Loucy (cell line): ENCODE data around the gene BEGAIN.

Source experiments
- H2AFZ ChIP-seq: fragments of 200-600 bp; sonication (generic); 2 replicates; pipeline ENCODE4 v1.6.0; 2016; ENCODE audit warnings: antibody characterized with exemption, mild to moderate bottlenecking, low read length, moderate library complexity
- H3F3A ChIP-seq: fragments of 200-600 bp; 2 replicates; pipeline ENCODE4 v1.6.0; 2016; ENCODE audit warnings: antibody characterized with exemption, low read depth, mild to moderate bottlenecking
- H3K27me3 ChIP-seq: fragments of 200-600 bp; sonication (generic); 2 replicates; pipeline ENCODE4 v1.6.1; 2014; ENCODE audit warnings: low read length, mild to moderate bottlenecking; ENCODE audit not compliant: insufficient read depth, poor library complexity, severe bottlenecking
- H3K36me3 ChIP-seq: fragments of 200-600 bp; sonication (generic); 2 replicates; pipeline ENCODE4 v1.6.1; 2016; ENCODE audit warnings: low read length; ENCODE audit not compliant: insufficient read depth
- H3K4me1 ChIP-seq: fragments of 200-600 bp; sonication (generic); 2 replicates; pipeline ENCODE4 v1.5.1; 2014; ENCODE audit warnings: low read length, mild to moderate bottlenecking; ENCODE audit not compliant: insufficient read depth, poor library complexity, severe bottlenecking
- H3K4me2 ChIP-seq: fragments of 200-600 bp; sonication (generic); 2 replicates; pipeline ENCODE4 v1.6.0; 2014; ENCODE audit warnings: antibody characterized with exemption, low read length, low read depth, mild to moderate bottlenecking; ENCODE audit not compliant: poor library complexity, severe bottlenecking
- H3K4me3 ChIP-seq: fragments of 200-600 bp; sonication (generic); 2 replicates; pipeline ENCODE4 v1.5.1; 2014; ENCODE audit warnings: low read length, mild to moderate bottlenecking, mixed read lengths; ENCODE audit not compliant: poor library complexity, severe bottlenecking
- H3K79me2 ChIP-seq: fragments of 200-600 bp; sonication (generic); 2 replicates; pipeline ENCODE4 v1.6.1; 2014; ENCODE audit warnings: low read length; ENCODE audit not compliant: insufficient read depth
- H3K9ac ChIP-seq: fragments of 200-600 bp; sonication (generic); 2 replicates; pipeline ENCODE4 v1.6.0; 2014; ENCODE audit warnings: mild to moderate bottlenecking, low read depth, low read length, moderate library complexity; ENCODE audit not compliant: poor library complexity, severe bottlenecking
- H3K9me2 ChIP-seq: fragments of 200-600 bp; sonication (generic); replicated peaks from 2 replicates; pipeline ENCODE4 v1.6.1; 2016; ENCODE audit warnings: low read depth, low read length, mixed read lengths
- H3K9me3 ChIP-seq: fragments of 200-600 bp; sonication (generic); 2 replicates; pipeline ENCODE4 v1.6.1; 2014; ENCODE audit warnings: mild to moderate bottlenecking, antibody characterized with exemption, low read length, low read depth; ENCODE audit not compliant: insufficient read depth
- H4K20me1 ChIP-seq: fragments of 200-600 bp; sonication (generic); 2 replicates; pipeline ENCODE4 v1.6.0; 2014; ENCODE audit warnings: antibody characterized with exemption, low read length, mild to moderate bottlenecking; ENCODE audit not compliant: insufficient read depth, poor library complexity, severe bottlenecking
- CTCF ChIP-seq: fragments of 200-600 bp; sonication (generic); conservative IDR thresholded peaks from 2 replicates; pipeline ENCODE4 v1.5.1; 2014; ENCODE audit warnings: mild to moderate bottlenecking, antibody characterized with exemption, low read length
- EZH2phosphoT487 ChIP-seq: fragments of 200-600 bp; IDR thresholded peaks from 2 replicates; pipeline ENCODE4 v1.6.1; 2018; ENCODE audit warnings: antibody characterized with exemption, mild to moderate bottlenecking, moderate library complexity, borderline replicate concordance

Gene BEGAIN

GRCh38 chr14:100633406-100633805 lies 46.2 kb upstream of the BEGAIN start:
- no peaks in the 10 kb centered on the region for H3K9me2 ChIP-seq
- no peak overlapping the region for H2AFZ ChIP-seq
- no peaks in the 10 kb centered on the region for H3K79me2 ChIP-seq
- H4K20me1 ChIP-seq, result no peaks in the 10 kb centered on the region
- H3K4me2 ChIP-seq, result no peak overlapping the region
- no peaks in the 10 kb centered on the region for H3K27me3 ChIP-seq
- no peaks in the 10 kb centered on the region for H3K36me3 ChIP-seq
- H3K4me3 ChIP-seq, result no peak overlapping the region
- no peak overlapping the region for H3K9ac ChIP-seq
- no peaks in the 10 kb centered on the region; the same call in 1 of the 2 replicates for H3K9me3 ChIP-seq
- H3F3A ChIP-seq, result no peaks in the 10 kb centered on the region
- TF ChIP-seq EZH2phosphoT487 (no peak), CTCF (no peak)
- peaks cover 36% of the 10 kb centered on the region for H3K4me1 ChIP-seq

- Histone ChIP-seq H3F3A (no peaks in the 10 kb centered on the region), H3K4me1 (peaks cover 20% of the 10 kb centered on the region), H2AFZ (no peak overlapping the region), H3K9ac (no peak overlapping the region), H3K27me3 (no peaks in the 10 kb centered on the region), H3K79me2 (no peaks in the 10 kb centered on the region), H3K9me3 (peaks cover 4% of the 10 kb centered on the region; the same call in 1 of the 2 replicates), H3K9me2 (no peaks in the 10 kb centered on the region), H4K20me1 (no peaks in the 10 kb centered on the region), H3K4me2 (no peak overlapping the region), H3K4me3 (no peak overlapping the region), H3K36me3 (no peaks in the 10 kb centered on the region)
- TF ChIP-seq EZH2phosphoT487 (no peak), CTCF (no peak)
Observed at GRCh38 chr14:100629696-100630095, 42.5 kb upstream of the BEGAIN start.

- no peaks in the 10 kb centered on the region for H4K20me1 ChIP-seq
- H3K4me2 ChIP-seq, result no peak overlapping the region
- no peak overlapping the region for H3K9ac ChIP-seq
- H3K27me3 ChIP-seq, result no peaks in the 10 kb centered on the region
- H3F3A ChIP-seq, result no peaks in the 10 kb centered on the region
- H2AFZ ChIP-seq, result no peak overlapping the region
- TF ChIP-seq EZH2phosphoT487 (no peak), CTCF (no peak)
- H3K36me3 ChIP-seq, result no peaks in the 10 kb centered on the region
- no peaks in the 10 kb centered on the region for H3K79me2 ChIP-seq
- H3K9me2 ChIP-seq, result no peaks in the 10 kb centered on the region
- no peak overlapping the region for H3K4me3 ChIP-seq
- peaks cover 20% of the 10 kb centered on the region for H3K4me1 ChIP-seq
- peaks cover 4% of the 10 kb centered on the region; the same call in 1 of the 2 replicates for H3K9me3 ChIP-seq
Observed at GRCh38 chr14:100629098-100629497, 41.9 kb upstream of the BEGAIN start.
